Measurements from ENCODE around the gene KBTBD4. TPM values are rescaled to one million over a fixed set of nuclear protein-coding genes. Genes with fewer than 3 reads are reported as not detected.

KBTBD4 gene
- polyA plus RNA-seq, 3 donors, result 2.8 to 16.9 (median 13.8) TPM

DNA sequence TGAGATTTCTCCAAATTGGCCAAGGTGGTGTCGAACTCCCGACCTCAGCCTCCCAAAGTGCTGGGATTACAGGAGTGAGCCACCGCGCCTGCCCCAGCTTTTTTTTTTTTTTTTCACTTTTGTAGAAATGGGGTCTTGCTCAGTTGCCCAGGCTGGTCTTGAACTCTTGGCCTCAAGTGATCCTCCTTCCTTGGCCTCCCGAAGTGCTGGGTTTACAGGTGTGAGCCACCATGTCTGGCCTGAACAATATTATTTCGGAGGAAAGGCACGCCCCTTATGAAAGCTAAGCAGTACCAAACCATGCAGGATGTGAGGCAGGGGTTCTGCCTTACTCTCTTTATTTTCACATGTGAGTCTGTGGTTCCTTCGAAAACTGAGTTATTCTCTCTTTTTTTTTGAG lies 47.5 kb upstream of the KBTBD4 start:
- Histone ChIP-seq H3K36me3 (replicated peaks in 1 of 2; ENCODE audit: control insufficient read depth in 1 of 2, insufficient read depth in 2 of 2, low read length in 2 of 2) (peaks cover 91 to 95% of the 10 kb centered on the region in 2 donors), H3K4me3 (replicated peaks in 1 of 3; ENCODE audit: low read depth in 2 of 3, low read length in 3 of 3) (no peak overlapping the region), H3K9me3 (replicated peaks in 1 of 2; ENCODE audit: control insufficient read depth in 1 of 2, insufficient read depth in 1 of 2, low read length in 2 of 2) (no peaks in the 10 kb centered on the region), H3K4me1 (ENCODE audit: control insufficient read depth in 1 of 2, insufficient read depth in 2 of 2, low read length in 2 of 2) (no peaks in the 10 kb centered on the region), H3K9ac (ENCODE audit: insufficient read depth, low read length, poor library complexity, severe bottlenecking) (no peak overlapping the region), H3K27me3 (ENCODE audit: control insufficient read depth in 2 of 2, insufficient read depth in 2 of 2, low read length in 2 of 2) (no peaks in the 10 kb centered on the region), H3K79me2 (ENCODE audit: insufficient read depth, low read length) (no peaks in the 10 kb centered on the region), H3K4me2 (replicated peaks; ENCODE audit: extremely low read depth, low read length, poor library complexity, severe bottlenecking) (no peak overlapping the region), H3K27ac (ENCODE audit: low read depth in 1 of 2, low read length in 2 of 2) (no peak overlapping the region), H4K20me1 (ENCODE audit: insufficient read depth, low read length) (no peaks in the 10 kb centered on the region), H2AFZ (ENCODE audit: insufficient read depth, low read depth, low read length, poor library complexity, severe bottlenecking) (no peak overlapping the region)
- no peak for DNase-seq
- intact Hi-C loops (cut with micrococcal nuclease), result loop anchor here in 1 of 2 donors (10.0 kb wide), 1 partner anchor 109 kb away; no protein-coding TSS in a partner anchor
- no peak overlapping the region for H3K27ac Mint-ChIP-seq
- TF ChIP-seq, protein P1, sequence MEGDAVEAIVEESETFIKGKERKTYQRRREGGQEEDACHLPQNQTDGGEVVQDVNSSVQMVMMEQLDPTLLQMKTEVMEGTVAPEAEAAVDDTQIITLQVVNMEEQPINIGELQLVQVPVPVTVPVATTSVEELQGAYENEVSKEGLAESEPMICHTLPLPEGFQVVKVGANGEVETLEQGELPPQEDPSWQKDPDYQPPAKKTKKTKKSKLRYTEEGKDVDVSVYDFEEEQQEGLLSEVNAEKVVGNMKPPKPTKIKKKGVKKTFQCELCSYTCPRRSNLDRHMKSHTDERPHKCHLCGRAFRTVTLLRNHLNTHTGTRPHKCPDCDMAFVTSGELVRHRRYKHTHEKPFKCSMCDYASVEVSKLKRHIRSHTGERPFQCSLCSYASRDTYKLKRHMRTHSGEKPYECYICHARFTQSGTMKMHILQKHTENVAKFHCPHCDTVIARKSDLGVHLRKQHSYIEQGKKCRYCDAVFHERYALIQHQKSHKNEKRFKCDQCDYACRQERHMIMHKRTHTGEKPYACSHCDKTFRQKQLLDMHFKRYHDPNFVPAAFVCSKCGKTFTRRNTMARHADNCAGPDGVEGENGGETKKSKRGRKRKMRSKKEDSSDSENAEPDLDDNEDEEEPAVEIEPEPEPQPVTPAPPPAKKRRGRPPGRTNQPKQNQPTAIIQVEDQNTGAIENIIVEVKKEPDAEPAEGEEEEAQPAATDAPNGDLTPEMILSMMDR (IDR thresholded peaks at IDR 0.05), result no peak
- no peak overlapping the region for H3K4me3 Mint-ChIP-seq
- H3K36me3 Mint-ChIP-seq, result peaks cover 73 to 96% of the 10 kb centered on the region in 2 donors
- WGBS (ENCODE audit: insufficient coverage), result 95% methylated on average over 4 of the region's 8 CpGs
- H3K27me3 Mint-ChIP-seq (ENCODE audit: low read depth in 3 of 3), result peaks cover 0 to 3% (median 0%) of the 10 kb centered on the region in 3 donors
- H3K4me1 Mint-ChIP-seq, result no peaks in the 10 kb centered on the region
- H3K9me3 Mint-ChIP-seq, result no peaks in the 10 kb centered on the region

- no peaks in the 10 kb centered on the region for H4K20me1 ChIP-seq (ENCODE audit: insufficient read depth, low read length)
- Mint-ChIP-seq H3K27me3 (ENCODE audit: low read depth in 3 of 3) (no peaks in the 10 kb centered on the region), H3K4me1 (no peaks in the 10 kb centered on the region), H3K4me3 (no peak overlapping the region), H3K27ac (no peak overlapping the region), H3K9me3 (no peaks in the 10 kb centered on the region), H3K36me3 (peaks cover 56 to 89% of the 10 kb centered on the region in 2 donors)
- TF ChIP-seq, protein P1 (IDR thresholded peaks at IDR 0.05), result no peak
- H3K4me2 ChIP-seq (replicated peaks; ENCODE audit: extremely low read depth, low read length, poor library complexity, severe bottlenecking), result no peak overlapping the region
- H2AFZ ChIP-seq (ENCODE audit: insufficient read depth, low read depth, low read length, poor library complexity, severe bottlenecking), result no peak overlapping the region
- no peak overlapping the region for H3K27ac ChIP-seq (ENCODE audit: low read depth in 1 of 2, low read length in 2 of 2)
- no peak overlapping the region for H3K9ac ChIP-seq (ENCODE audit: insufficient read depth, low read length, poor library complexity, severe bottlenecking)
- H3K4me1 ChIP-seq (ENCODE audit: control insufficient read depth in 1 of 2, insufficient read depth in 2 of 2, low read length in 2 of 2), result no peaks in the 10 kb centered on the region
- no CpG with 5 or more reads among the region's 2 CpGs for WGBS (ENCODE audit: insufficient coverage)
- peaks cover 69 to 94% of the 10 kb centered on the region in 2 donors for H3K36me3 ChIP-seq (replicated peaks in 1 of 2; ENCODE audit: control insufficient read depth in 1 of 2, insufficient read depth in 2 of 2, low read length in 2 of 2)
- intact Hi-C loops (cut with micrococcal nuclease), result loop anchor here in 1 of 2 donors (10.0 kb wide), 1 partner anchor 114 kb away; no protein-coding TSS in a partner anchor
- DNase-seq, result no peak
- H3K79me2 ChIP-seq (ENCODE audit: insufficient read depth, low read length), result no peaks in the 10 kb centered on the region
- no peaks in the 10 kb centered on the region for H3K27me3 ChIP-seq (ENCODE audit: control insufficient read depth in 2 of 2, insufficient read depth in 2 of 2, low read length in 2 of 2)
- H3K4me3 ChIP-seq (replicated peaks in 1 of 3; ENCODE audit: low read depth in 2 of 3, low read length in 3 of 3), result no peak overlapping the region
- H3K9me3 ChIP-seq (replicated peaks in 1 of 2; ENCODE audit: control insufficient read depth in 1 of 2, insufficient read depth in 1 of 2, low read length in 2 of 2), result no peaks in the 10 kb centered on the region
These were observed 42.1 kb upstream of the KBTBD4 start for GRCh38 chr11:47620836-47621378.
